Caki2 (cell line): ENCODE measurements around the gene C9. TPM values are rescaled to one million over a fixed set of nuclear protein-coding genes. Genes with fewer than 3 reads are reported as not detected.
"Not testable (repeated sequence)": the region's sequence is repeated elsewhere in the genome, so short reads cannot be mapped to it uniquely, and the experiment has no call there.

Experiments used
- DNase-seq: peaks from one replicate; pipeline ENCODE4 v3.0.0-alpha.2; 2015; ENCODE audit warnings: low read depth
- in situ Hi-C: cut with HindIII; loops from 2 replicates; pipeline ENCODE4 v1.10.0; 2016; ENCODE audit warnings: low sequenced_read_pairs, low pct_unique_long_range_greater_than_20kb, mixed read lengths
- total RNA-seq: library from RNA; depleted of rRNA; stranded (reverse); fragments of >200 nt; shearing (Covaris generic); gene quantifications from 2 replicates; pipeline ENCODE4 v1.2.3, GENCODE V29; 2014; ENCODE audit warnings: low replicate concordance; rRNA removed

The C9 gene
- total RNA-seq, result not detected in 2 replicates

DNA sequence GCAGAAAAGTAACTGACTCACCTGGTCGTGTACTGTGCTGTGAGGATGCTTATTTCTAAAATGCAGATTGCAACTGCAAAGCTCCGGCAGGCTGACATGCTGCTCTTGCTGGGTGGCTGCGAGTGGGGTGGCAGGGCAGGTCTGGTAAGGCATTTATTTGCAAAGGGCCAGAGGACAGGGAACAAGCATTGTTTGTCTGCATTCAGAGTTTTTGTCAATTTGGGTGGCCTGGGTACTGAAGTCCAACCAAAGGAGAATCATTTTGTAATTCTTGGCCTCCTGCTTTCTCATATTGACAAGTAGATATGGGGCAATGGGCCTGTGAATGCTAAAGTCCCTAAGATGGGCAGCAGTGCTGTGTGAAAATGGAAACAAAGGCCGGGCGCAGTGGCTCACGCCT is at the start of gene C9:
Gene C9 (minus strand): TSS at position 129 of the 400 bp plus-strand sequence. CDS start 31 bp downstream, at position 98.
- in situ Hi-C loops, result no loop called here
- no peak for DNase-seq

DNA sequence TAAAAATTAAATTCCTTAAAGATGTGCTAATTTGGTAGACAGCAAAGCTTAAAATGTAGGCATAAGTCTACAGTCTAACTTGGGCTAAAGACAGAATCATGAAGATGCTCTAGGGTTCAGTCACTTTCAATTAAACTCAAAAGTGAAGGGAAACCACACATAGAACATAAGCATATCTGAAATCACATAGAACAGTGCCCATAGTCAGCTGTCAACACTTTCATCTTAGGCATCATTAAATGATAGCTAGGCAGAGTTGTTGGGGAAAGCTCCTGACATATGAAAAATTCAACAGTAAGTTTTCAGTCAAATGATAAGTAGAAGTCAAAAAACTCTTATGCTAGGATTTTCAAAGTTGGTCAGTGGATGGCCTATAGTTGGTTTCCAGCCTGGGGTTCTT is 49.5 kb upstream of the C9 start:
- in situ Hi-C loops, result no loop called here
- no peak for DNase-seq

DNA sequence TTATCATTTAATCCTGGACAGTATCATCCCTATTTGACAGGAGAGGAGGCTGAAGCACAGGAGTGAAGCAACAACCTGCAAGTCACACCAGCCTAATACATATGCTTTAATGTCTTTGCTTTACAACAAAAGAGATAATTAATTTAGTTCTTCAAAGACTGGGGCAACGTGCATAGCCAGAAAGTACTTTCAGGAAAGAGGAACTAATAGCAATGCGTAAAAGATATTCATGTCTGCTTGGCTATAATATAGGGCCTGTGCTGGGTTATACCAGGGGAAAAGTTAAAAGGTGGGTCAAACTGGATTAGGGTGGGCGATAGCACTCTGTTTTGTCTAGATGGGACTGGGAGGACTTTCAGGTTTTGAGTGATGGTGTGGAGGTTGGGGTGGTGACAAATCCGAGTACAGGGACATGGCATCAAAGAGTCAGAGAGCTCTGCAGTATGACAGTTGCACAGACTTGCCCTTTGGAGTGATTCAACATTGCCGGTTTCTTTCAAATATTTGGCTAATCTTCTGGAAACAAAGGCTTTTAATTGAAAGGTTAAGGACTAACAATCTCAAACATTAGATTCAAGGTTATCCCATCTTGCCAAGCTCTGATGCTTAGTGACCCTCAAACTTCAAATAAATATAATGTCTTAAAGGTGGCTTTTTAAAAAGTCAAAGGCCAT is 48.6 kb upstream of the C9 start:
- in situ Hi-C loops, result no loop called here

GRCh38 chr5:39411985-39412384 is 47.7 kb upstream of the C9 start:
- in situ Hi-C loops, result no loop called here
- DNase-seq, result no peak

More for the DNA sequence above, 48.6 kb upstream of the C9 start:
- no peak for DNase-seq

GRCh38 chr5:39411061-39411460 is 46.8 kb upstream of the C9 start:
- DNase-seq, result no peak
- in situ Hi-C loops, result no loop called here

- DNase-seq, result no peak
- in situ Hi-C loops, result no loop called here
These were observed 44.7 kb upstream of the C9 start for GRCh38 chr5:39409033-39409432.

- in situ Hi-C loops, result no loop called here
- DNase-seq, result no peak
These were observed 41.0 kb upstream of the C9 start for GRCh38 chr5:39405083-39405843.

DNA sequence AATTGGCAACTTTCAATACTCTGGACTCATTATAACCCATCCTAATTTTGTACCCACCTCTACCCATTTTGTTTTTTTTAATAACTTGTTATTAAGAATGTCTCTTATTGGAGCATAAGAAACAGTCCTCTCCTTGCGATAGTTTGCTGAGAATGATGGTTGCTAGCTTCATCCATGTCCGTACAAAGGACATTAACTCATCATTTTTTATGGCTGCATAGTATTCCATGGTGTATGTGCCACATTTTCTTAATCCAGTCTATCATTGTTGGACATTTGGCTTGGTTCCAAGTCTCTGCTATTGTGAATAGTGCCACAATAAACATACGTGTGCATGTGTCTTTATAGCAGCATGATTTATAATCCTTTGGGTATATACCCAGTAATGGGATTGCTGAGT is 39.5 kb upstream of the C9 start:
- DNase-seq, in situ Hi-C loops: not testable (repeated sequence)

DNA sequence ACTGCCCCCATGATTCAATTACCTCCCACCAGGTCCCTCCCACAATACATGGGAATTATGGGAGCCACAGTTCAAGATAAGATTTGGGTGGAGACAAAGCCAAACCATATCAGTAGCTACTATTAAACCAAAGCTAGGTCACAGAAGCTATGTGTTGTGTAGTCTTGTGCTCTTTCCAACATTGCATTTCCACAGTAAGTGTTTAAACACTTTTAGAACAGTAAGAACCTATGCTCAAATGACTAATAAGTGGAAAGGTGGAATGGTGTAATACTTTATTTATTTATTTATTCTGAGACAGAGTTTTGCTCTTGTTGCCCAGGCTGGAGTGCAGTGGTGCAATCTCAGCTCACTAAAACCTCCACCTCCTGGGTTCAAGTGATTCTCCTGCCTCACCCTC is 37.8 kb upstream of the C9 start:
- in situ Hi-C loops, result not testable (repeated sequence)

GRCh38 chr5:39400713-39401578 is 36.7 kb upstream of the C9 start:
- in situ Hi-C loops, result no loop called here
- peak; percentile 18 for DNase-seq

More for the DNA sequence above, 37.8 kb upstream of the C9 start:
- DNase-seq, result not testable (repeated sequence)

DNA sequence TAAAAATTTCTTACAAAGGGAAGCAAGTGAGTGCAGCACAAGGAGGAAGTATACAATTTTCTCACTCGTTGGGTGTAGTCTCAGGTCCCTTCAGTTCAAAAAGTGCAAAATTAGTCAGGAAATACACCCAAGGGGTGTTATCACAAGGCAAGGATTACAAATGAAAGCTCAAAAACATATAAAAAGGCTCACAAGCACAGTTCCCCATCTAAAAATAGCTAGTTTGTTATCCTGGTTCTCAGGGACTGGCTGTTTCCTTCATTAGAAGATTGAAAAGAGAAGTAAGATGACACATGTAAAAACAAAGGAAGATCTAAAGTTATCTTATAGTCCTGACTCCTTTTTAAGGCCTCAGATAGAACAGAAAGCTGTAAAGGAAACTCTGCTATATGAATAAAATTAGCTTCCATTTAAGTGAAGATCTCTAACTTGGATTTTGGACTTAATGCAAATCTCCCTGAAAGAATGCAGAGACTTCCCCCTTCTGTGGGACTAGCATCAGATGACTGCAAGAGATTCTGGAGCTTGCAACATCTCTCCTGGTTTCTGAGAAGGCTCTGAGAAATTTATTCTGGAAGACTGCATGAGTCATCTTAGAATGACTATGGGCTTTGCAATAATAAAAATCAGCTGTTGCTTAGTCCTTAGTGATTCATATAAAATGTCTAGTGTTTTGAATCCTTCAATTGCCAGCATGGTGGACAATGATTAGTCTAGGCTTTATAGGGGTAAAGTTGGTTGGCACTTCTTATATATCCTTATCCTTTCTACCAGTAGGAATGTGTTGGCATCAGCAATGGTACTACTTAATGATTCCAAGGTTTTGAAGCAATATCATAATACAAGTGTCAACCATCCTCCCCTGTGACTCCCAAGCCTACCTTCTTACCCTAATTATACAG is 35.1 kb upstream of the C9 start:
- peak; percentile 83 for DNase-seq
- in situ Hi-C loops, result loop anchor here (25.0 kb wide), 1 partner anchor 138 kb away; no protein-coding TSS in a partner anchor

DNA sequence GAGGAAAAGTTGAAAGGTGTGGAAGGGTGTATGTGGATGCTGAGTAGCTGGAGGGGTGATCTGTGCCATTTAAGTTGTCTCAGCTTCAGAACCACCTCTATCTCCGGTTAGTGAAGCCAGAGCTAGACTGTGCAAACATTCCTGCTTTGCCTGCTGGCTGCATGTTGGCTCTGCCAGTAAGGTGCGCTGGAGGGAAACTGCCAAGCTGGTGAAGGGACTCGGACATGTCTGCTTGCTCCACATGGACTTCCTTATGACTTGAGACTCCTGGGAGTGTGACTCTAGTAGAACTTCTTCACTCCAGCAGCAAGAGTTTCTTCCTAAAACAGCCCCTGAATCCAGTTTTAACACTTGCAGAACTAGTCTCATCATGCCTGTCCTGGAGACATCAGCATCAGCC is 32.5 kb upstream of the C9 start:
- in situ Hi-C loops, result loop anchor here (25.0 kb wide), 1 partner anchor 140 kb away; no protein-coding TSS in a partner anchor
- DNase-seq, result no peak

- DNase-seq, result no peak
These were observed 31.2 kb upstream of the C9 start for GRCh38 chr5:39395521-39395920.

DNA sequence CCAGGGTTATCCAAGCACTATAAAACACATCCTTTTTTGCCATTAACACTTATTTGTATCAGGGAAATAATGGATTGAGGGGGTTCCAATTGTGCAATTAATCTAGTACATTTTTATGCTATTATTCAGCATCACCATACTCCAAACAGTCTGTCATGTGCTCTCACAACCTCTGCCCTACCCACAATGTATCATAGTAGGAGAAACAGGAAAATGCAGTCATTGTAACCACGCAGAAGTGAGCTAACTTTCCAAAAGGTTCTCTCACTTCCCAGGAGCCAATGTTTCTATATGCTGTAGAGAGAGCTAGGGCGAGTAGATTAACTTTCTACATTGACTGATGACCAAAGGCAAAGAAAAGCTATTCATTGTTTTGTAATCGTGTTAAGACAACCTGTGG is 30.7 kb upstream of the C9 start:
- in situ Hi-C loops, result loop anchor here (25.0 kb wide), 1 partner anchor 142 kb away; no protein-coding TSS in a partner anchor
- no peak for DNase-seq

More at GRCh38 chr5:39395521-39395920, 31.2 kb upstream of the C9 start:
- in situ Hi-C loops, result loop anchor here (25.0 kb wide), 1 partner anchor 142 kb away; no protein-coding TSS in a partner anchor

DNA sequence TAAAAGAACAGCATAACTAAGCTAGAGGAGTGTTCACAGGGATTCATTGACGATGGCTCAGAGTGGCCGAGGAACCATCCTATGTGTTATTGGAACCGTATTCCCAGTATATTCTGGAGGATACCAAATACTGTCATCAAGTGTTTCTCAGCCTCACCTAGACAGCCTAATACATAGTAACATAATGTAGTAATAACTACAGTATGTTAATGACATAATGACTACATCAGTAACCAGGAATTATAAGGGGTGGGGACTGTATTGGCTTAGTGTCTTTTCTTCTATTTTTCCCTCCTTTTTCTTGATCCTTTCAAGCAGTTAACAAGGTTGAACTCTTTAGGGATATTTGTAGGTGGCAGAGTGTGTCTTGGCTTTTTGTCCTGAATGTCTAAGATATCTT is 26.6 kb upstream of the C9 start:
- in situ Hi-C loops, result loop anchor here (25.0 kb wide), 1 partner anchor 146 kb away; no protein-coding TSS in a partner anchor

DNA sequence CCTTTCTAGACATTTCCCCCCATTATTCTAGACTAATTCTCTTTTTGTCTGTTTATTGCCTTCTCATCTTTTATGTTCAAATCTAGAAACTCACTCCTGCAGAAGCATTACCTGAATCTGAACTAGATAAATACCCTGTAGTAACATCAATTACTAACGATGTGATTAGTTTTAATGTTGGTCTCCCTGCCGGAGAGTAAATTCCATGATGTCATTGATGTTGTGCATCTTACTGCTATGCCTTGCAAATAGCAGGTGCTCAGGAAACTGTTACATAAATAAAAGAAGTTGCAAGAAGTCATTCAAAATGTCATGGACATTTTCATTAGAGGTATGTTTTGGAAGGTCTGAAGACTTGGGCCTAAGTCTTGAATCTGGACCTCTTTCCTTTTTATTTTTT is 23.0 kb upstream of the C9 start:
- no peak for DNase-seq
- in situ Hi-C loops, result loop anchor here (25.0 kb wide), 1 partner anchor 150 kb away; no protein-coding TSS in a partner anchor

More for the DNA sequence above, 26.6 kb upstream of the C9 start:
- DNase-seq, result no peak

- in situ Hi-C loops, result loop anchor here (25.0 kb wide), 1 partner anchor 153 kb away; no protein-coding TSS in a partner anchor
- no peak for DNase-seq
These were observed 20.0 kb upstream of the C9 start for GRCh38 chr5:39384271-39384670.
